HepG2 (cell line): ENCODE measurements around the gene BLCAP. TPM values are rescaled to one million over a fixed set of nuclear protein-coding genes. Genes with fewer than 3 reads are reported as not detected.

Experiments
- ATM ChIP-seq: fragments of 450-650 bp; IDR thresholded peaks from 2 replicates; pipeline ENCODE4 v1.7.1; 2017; ENCODE audit warnings: mild to moderate bottlenecking, borderline replicate concordance
- RERE ChIP-seq: IDR thresholded peaks from 2 replicates; pipeline ENCODE4 v1.6.1; 2016; ENCODE audit warnings: low read depth, missing genetic modification reagents, missing compliant biosample characterization
- ZNF407 ChIP-seq: sonication (generic); formaldehyde crosslinking; IDR thresholded peaks from one replicate; pipeline ENCODE4 v1.5.1; 2020; ENCODE audit warnings: mild to moderate bottlenecking, missing genetic modification reagents; ENCODE audit errors: not compliant biosample characterization
- ZNF646 ChIP-seq: sonication (generic); formaldehyde crosslinking; IDR thresholded peaks from 2 replicates; pipeline ENCODE4 v1.9.0; 2021; ENCODE audit warnings: mild to moderate bottlenecking, missing genetic modification reagents
- polyA plus RNA-seq, 8 experiments: library from polyadenylated mRNA; depleted of rRNA in 3 of 8; stranded (reverse) in 7 of 8; unstranded in 1 of 8; fragments of >200 nt; fragmentation: Illumina TruSeq in 4 of 8; extraction: Trizol in 4 of 8; gene quantifications; 2 replicates each; pipeline versions ENCODE4 v1.2.1 to v1.2.3, GENCODE V29; 2011 to 2016; ENCODE audit warnings: low read depth in 4 of 8, missing spikeins in 1 of 8, mixed read lengths in 1 of 8; ENCODE audit not compliant: insufficient read depth in 1 of 8
- total RNA-seq, 5 experiments: library from RNA; depleted of rRNA; stranded (reverse); fragments of >200 nt; fragmentation: Illumina TruSeq; extraction: Trizol; gene quantifications; 2 replicates each; pipeline ENCODE4 v1.2.3, GENCODE V29; 2016; ENCODE audit warnings: low read depth in 1 of 5

BLCAP gene
- total and polyA plus RNA-seq, 2 of the 13 experiments (the other 11 are each of a cell fraction or from before 2014, with no cell fraction given) = 52.4 to 86.8 TPM

GRCh38 chr20:37528446-37529213 is 954 bp upstream of the BLCAP start (continued):
- TF ChIP-seq ZNF407 (CRISPR knock-in tag) = no peak
- TF ChIP-seq ATM = no peak
- TF ChIP-seq RERE (CRISPR knock-in tag) = no peak
- no peak for TF ChIP-seq ZNF646 (CRISPR knock-in tag)
